A673 (cell line): ENCODE data around the gene NDST1. TPM values are rescaled to one million over a fixed set of nuclear protein-coding genes. Genes with fewer than 3 reads are reported as not detected.

Source experiments
- BruUV-seq: library from RNA; stranded (reverse); fragments of 400-500 nt; replicated peaks from 2 replicates; lab custom pipeline; 2021; lab: Mats Ljungman, UMichigan
- CTCF ChIA-PET: fragments of 300-600 bp; sonication (Branson Sonifier 250); formaldehyde crosslinking; loops from one replicate; lab custom pipeline; 2022; ENCODE audit warnings: antibody characterized with exemption; lab: Charles Lee
- POLR2A ChIA-PET: fragments of 300-600 bp; sonication (Branson Sonifier 250); formaldehyde crosslinking; loops from one replicate; lab custom pipeline; 2022; ENCODE audit warnings: antibody characterized with exemption; ENCODE audit not compliant: low non-redundant PET; lab: Charles Lee
- DNase-seq: peaks from one replicate; pipeline ENCODE4 v3.0.0-alpha.2; 2015; ENCODE audit warnings: low spot score
- H3K27ac ChIP-seq: fragments of 200-600 bp; sonication (generic); 2 replicates; pipeline ENCODE4 v1.5.1; 2016; ENCODE audit warnings: mixed run types, low read depth, mild to moderate bottlenecking, mixed read lengths, antibody characterized with exemption, low read length; ENCODE audit not compliant: poor library complexity, severe bottlenecking
- H3K27me3 ChIP-seq: fragments of 200-600 bp; sonication (generic); replicated peaks from 2 replicates; pipeline ENCODE4 v1.6.1; 2017; ENCODE audit warnings: mixed run types, low read depth, mild to moderate bottlenecking, mixed read lengths, antibody characterized with exemption, low read length; ENCODE audit not compliant: insufficient read depth, poor library complexity
- H3K36me3 ChIP-seq: fragments of 200-600 bp; sonication (generic); 2 replicates; pipeline ENCODE4 v1.6.1; 2016; ENCODE audit warnings: mixed run types, mild to moderate bottlenecking, mixed read lengths, antibody characterized with exemption, low read length; ENCODE audit not compliant: insufficient read depth, poor library complexity, severe bottlenecking
- H3K4me1 ChIP-seq: fragments of 200-600 bp; sonication (generic); 2 replicates; pipeline ENCODE4 v1.6.1; 2017; ENCODE audit warnings: mixed run types, mild to moderate bottlenecking, mixed read lengths, antibody characterized with exemption, low read length; ENCODE audit not compliant: insufficient read depth, poor library complexity, severe bottlenecking
- H3K4me3 ChIP-seq: fragments of 200-600 bp; sonication (generic); 2 replicates; pipeline ENCODE4 v1.5.1; 2016; ENCODE audit warnings: low read depth, mixed run types, mild to moderate bottlenecking, mixed read lengths, low read length; ENCODE audit not compliant: poor library complexity, severe bottlenecking
- H3K9me3 ChIP-seq: fragments of 200-600 bp; sonication (generic); 2 replicates; pipeline ENCODE4 v1.6.1; 2016; ENCODE audit warnings: mixed run types, low read depth, mild to moderate bottlenecking, mixed read lengths, antibody characterized with exemption, low read length; ENCODE audit not compliant: poor library complexity, severe bottlenecking
- CTCF ChIP-seq: fragments of 300-800, 200-600 bp; sonication (generic); conservative IDR thresholded peaks from 2 replicates; pipeline ENCODE4 v1.5.1; 2017; ENCODE audit warnings: low read depth, mild to moderate bottlenecking, antibody characterized with exemption, low read length, moderate library complexity, mixed read lengths
- EZH2 ChIP-seq: fragments of 200-600 bp; sonication (generic); IDR thresholded peaks from 2 replicates; pipeline ENCODE4 v1.6.1; 2017; ENCODE audit warnings: borderline replicate concordance, low read depth, mild to moderate bottlenecking, mixed read lengths, antibody characterized with exemption, low read length; ENCODE audit not compliant: poor library complexity, severe bottlenecking
- intact Hi-C: fragments of 100-400 bp; cut with micrococcal nuclease; formaldehyde crosslinking; loops from one replicate; pipeline ENCODE4 v1.10.0; 2022; ENCODE audit not compliant: unreplicated experiment
- total RNA-seq: library from RNA; stranded (reverse); gene quantifications from 2 replicates; pipeline ENCODE4 v1.2.3, GENCODE V29; 2021

Gene NDST1
- total RNA-seq, 1 experiment from 2014 or later = 44.0 TPM

- Histone ChIP-seq H3K36me3 (no peaks in the 10 kb centered on the region), H3K9me3 (no peaks in the 10 kb centered on the region), H3K4me3 (no peak overlapping the region), H3K27ac (no peak overlapping the region), H3K4me1 (no peaks in the 10 kb centered on the region), H3K27me3 (no peaks in the 10 kb centered on the region)
- TF ChIP-seq CTCF (no peak), EZH2 (no peak)
- ChIA-PET CTCF (no interaction called here), POLR2A (no interaction called here)
- BruUV-seq = no TSS peak
- no peak for DNase-seq
- intact Hi-C loops = no loop called here
Observed at GRCh38 chr5:150585781-150586341, 77.9 kb downstream of the NDST1 start.

- Histone ChIP-seq H3K4me3 (no peak overlapping the region), H3K27me3 (no peaks in the 10 kb centered on the region), H3K9me3 (no peaks in the 10 kb centered on the region), H3K27ac (no peak overlapping the region), H3K36me3 (no peaks in the 10 kb centered on the region), H3K4me1 (no peaks in the 10 kb centered on the region)
- POLR2A ChIA-PET = no interaction called here
- no peak for DNase-seq
- BruUV-seq = no TSS peak
- TF ChIP-seq CTCF = no peak
- TF ChIP-seq EZH2 = no peak
- intact Hi-C loops = no loop called here
- CTCF ChIA-PET = no interaction called here
Observed at GRCh38 chr5:150587016-150587415, 79.1 kb downstream of the NDST1 start.

GRCh38 chr5:150587856-150588595 lies 80.1 kb downstream of the NDST1 start:
- intact Hi-C loops = no loop called here
- Histone ChIP-seq H3K27ac (no peak overlapping the region), H3K4me1 (no peaks in the 10 kb centered on the region), H3K4me3 (no peak overlapping the region), H3K9me3 (no peaks in the 10 kb centered on the region), H3K36me3 (no peaks in the 10 kb centered on the region), H3K27me3 (no peaks in the 10 kb centered on the region)
- POLR2A ChIA-PET = no interaction called here
- TF ChIP-seq CTCF = no peak
- TF ChIP-seq EZH2 = no peak
- CTCF ChIA-PET = no interaction called here
- no TSS peak for BruUV-seq
- no peak for DNase-seq
